GM13976 (cell line): Measurements from ENCODE around the gene PEX13.
"Not testable (repeated sequence)": the region's sequence is repeated elsewhere in the genome, so short reads cannot be mapped to it uniquely, and the experiment has no call there.

ENCODE experiments used
- DNase-seq: peaks from one replicate; pipeline ENCODE4 v3.0.0; 2012; ENCODE audit warnings: low spot score
- CTCF ChIP-seq: IDR thresholded peaks from 2 replicates; pipeline ENCODE4 v1.5.1; 2012; ENCODE audit warnings: borderline replicate concordance, mild to moderate bottlenecking; ENCODE audit not compliant: insufficient read depth; ENCODE audit errors: extremely low read depth, missing control alignments, control extremely low read depth
- in situ Hi-C: fragments of 300-500 bp; cut with MboI; formaldehyde crosslinking; loops from one replicate; pipeline ENCODE4 v1.12.0; 2022; ENCODE audit warnings: low sequenced_read_pairs, mixed read lengths, inconsistent platforms; ENCODE audit not compliant: unreplicated experiment

Gene PEX13

GRCh38 chr2:61017003-61017555, 441 bp upstream of the PEX13 start:
- in situ Hi-C loops = no loop called here
- TF ChIP-seq CTCF = no peak

DNA sequence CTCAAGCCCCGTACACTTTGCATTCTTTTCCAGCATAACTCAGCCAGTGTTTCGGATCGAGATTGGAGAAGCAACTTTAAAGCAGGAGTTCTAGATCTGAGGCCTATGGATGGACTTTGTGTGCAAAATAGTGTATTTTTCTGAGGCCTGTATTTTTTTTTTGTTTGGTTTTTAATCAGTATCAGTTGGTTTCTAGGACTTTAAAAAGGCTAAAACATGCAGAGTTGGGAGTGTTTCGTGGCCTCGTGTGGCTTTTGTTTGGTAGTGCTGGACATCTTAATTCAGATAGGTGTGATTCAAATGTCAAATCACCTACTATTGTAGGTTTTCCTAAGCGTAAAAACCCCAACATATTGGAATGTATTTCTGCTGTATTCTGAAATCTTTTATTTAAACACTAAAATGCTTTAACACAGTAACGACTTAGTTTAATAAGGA, 817 bp downstream of the PEX13 start:
- in situ Hi-C loops = no loop called here
- DNase-seq = peak; percentile 28
- TF ChIP-seq CTCF = no peak

More at GRCh38 chr2:61017003-61017555, 441 bp upstream of the PEX13 start:
- DNase-seq = peak; percentile 77

GRCh38 chr2:61018798-61019197, 1.3 kb downstream of the PEX13 start:
- no peak for DNase-seq
- TF ChIP-seq CTCF = no peak
- in situ Hi-C loops = no loop called here

DNA sequence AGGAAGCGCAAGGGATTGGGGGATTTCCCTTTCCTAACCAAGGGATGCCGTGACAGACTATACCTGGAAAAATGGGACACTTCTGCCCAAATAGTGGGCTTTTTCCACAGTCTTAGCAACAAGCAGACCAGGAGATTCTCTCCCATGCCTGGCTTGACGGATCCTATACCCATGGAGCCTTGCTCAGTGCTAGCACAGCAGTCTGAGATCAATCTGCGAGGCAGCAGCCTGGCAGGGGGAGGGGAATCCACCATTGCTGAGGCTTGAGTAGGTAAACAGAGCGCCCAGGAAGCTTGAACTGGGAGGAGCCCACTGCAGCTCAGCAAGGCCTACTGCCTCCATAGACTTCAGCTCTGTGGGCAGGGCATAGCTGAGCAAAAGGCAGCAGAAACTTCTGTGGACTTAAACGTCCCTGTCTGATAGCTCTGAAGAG, 3.7 kb downstream of the PEX13 start:
- in situ Hi-C loops = no loop called here
- no peak for TF ChIP-seq CTCF
- no peak for DNase-seq

DNA sequence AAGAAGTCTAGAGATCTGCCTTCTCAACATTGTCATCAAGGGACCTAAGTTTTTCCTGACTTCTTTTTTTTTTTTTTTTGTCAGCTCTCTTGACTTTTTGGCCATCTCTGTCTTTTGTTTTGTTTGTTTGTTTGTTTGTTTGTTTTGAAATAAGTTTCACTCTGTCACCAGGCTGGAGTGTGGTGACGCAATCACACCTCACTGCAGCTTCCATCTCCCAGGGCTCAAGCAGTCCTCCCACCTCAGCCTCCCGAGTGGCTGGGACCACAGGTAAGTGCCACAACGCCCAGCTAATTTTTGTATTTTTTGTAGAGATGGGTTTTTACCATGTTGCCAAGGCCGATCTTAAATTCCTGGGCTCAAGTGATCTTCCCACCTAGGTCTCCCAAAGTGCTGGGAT, 6.2 kb downstream of the PEX13 start:
- DNase-seq = no peak
- in situ Hi-C loops = no loop called here
- TF ChIP-seq CTCF = no peak

DNA sequence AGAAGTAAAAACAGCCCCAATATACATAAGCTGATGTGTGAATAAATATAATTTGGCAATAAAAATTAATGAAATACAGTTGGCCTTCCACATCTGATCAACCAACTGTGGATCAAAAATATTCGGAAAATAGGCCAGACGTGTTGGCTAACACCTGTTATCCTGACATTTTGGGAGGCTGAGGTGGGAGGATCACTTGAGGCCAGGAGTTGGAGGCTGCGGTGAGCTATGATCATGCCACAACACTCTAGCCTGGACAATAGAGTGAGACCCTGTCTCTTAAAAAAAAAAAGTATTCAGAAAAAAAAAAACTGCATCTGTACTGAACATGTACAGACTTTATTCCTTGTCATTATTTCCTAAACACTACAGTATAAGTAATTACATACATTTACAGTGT, 12.0 kb downstream of the PEX13 start:
- in situ Hi-C loops = no loop called here
- DNase-seq = no peak
- no peak for TF ChIP-seq CTCF

DNA sequence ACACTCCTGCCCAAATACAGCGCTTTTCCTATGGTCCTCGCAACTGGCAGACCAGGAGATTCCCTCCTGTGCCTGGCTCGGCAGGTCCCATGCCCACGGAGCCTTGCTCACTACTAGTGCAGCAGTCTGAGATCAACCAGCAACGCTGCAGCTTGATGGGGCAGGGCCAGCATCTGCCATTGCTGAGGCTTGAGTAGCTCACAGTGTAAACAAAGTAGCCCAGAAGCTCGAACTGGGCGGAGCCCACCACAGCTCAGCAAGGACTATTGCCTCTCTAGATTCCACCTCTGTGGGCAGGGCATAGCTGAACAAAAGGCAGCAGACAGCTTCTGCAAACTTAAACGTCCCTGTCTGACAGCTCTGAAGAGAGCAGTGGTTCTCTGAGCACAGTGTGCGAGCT, 17.1 kb downstream of the PEX13 start:
- DNase-seq, in situ Hi-C loops: not testable (repeated sequence)

- in situ Hi-C loops, DNase-seq: not testable (repeated sequence)
Observed at GRCh38 chr2:61036643-61037042, 19.1 kb downstream of the PEX13 start.
